NB4 (cell line): Measurements from ENCODE around the gene ZFHX3.

Experiments used
- CTCF ChIP-seq: IDR thresholded peaks from one replicate; pipeline ENCODE4 v1.5.1; 2012; ENCODE audit warnings: low read depth, low read length
- POLR2A ChIP-seq: IDR thresholded peaks from 2 replicates; pipeline ENCODE4 v1.6.1; 2011; ENCODE audit warnings: mild to moderate bottlenecking; ENCODE audit not compliant: insufficient read length; ENCODE audit errors: extremely low read depth

GRCh38 chr16:73049091-73049490 is 1.2 kb upstream of the ZFHX3 start:
- TF ChIP-seq POLR2A (no peak), CTCF (no peak)
